ENCODE results near the gene XYLB. TPM values are rescaled to one million over a fixed set of nuclear protein-coding genes. Genes with fewer than 3 reads are reported as not detected.

Gene XYLB
- total RNA-seq, 1 donor from 2014 or later: 5.8 TPM

- peak; percentile 51 for DNase-seq (ENCODE audit: low spot score)
These were observed 108.5 kb downstream of the XYLB start for GRCh38 chr3:38454884-38455638.

DNA sequence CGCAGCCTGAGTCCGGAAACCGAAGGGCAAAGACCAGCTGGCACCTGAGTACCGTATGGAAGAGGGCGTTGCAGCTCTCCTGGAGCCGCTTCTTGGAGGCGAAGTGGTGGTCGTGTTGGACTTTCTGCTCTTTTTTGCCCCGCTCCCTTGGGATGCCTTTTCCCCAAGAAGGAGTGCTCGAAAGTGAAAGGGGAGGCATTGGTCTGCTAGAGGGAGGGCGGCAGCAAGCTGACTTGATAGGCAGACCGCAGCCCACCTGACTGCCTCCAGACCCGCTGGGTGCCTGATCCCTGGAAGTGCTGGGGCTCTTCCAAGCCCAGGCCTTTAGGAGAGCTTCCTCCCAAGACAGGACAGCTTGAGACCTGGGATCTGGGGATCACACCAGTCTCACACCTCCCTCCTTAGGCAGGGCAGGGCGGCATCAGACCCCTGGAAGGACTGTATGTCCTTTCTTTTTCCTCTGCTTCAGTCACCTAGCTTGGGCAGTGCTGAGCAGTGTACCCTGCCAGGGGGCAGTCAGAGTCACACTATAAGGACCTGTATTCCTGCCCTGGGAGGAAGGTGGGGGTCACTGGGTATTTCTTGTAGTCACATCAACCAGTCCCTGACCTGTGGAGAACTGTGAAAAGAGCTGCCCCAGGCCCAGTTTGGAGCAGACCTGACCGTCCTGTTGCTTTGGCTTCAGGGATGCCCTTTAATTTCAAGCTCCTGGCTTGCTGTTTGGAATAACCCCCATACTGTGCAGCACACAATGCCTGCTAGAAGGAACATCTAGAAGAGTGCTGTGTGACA lies 109.2 kb downstream of the XYLB start:
- DNase-seq (ENCODE audit: low spot score): no peak

GRCh38 chr3:38457111-38458003 lies 110.8 kb downstream of the XYLB start:
- no peak for DNase-seq (ENCODE audit: low spot score)

- peak; percentile 40 for DNase-seq (ENCODE audit: low spot score)
These were observed 112.4 kb downstream of the XYLB start for GRCh38 chr3:38458796-38459498.

DNA sequence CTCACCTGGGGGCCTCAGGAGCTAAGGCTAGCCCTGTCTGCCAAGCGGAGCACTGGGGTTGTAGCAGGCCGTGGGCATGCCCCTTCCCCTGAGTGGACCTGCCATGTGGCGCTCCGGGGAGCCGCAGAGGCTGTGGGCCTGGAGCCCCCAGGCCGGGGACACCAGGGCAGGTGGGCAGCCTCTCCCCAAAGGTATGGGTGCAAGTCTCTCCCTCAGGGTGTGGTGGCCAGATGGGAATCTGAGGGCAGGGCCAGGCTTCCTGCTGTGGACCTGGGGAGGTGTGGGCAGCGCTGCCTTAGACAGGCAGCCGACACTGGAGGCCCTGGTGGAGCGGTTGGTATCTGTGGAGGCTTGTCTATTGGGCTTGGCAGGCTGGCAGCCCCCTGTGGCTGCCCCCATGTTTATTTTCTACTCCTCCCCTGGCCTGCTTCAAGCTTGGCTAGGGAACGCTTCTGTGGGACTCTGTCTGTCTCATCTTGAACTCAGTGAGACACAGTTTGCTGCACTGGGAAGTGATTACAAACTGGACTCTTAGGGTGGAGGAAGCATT lies 113.0 kb downstream of the XYLB start:
- no peak for DNase-seq (ENCODE audit: low spot score)

GRCh38 chr3:38460377-38461270 lies 114.0 kb downstream of the XYLB start:
- DNase-seq (ENCODE audit: low spot score): no peak

Other genes starting within 250 kb of the XYLB start
- gene ACAA1, start 209.7 kb upstream of the XYLB start, total RNA-seq: 135 TPM
- 35.2 TPM for gene MYD88, start 208.1 kb upstream of the XYLB start, total RNA-seq
- 36.7 TPM for gene OXSR1, start 181.2 kb upstream of the XYLB start, total RNA-seq
- gene SLC22A13, start 81.0 kb upstream of the XYLB start, total RNA-seq: 0.95 TPM
- 0.46 TPM for gene SLC22A14, start 64.5 kb upstream of the XYLB start, total RNA-seq
- gene ACVR2B, start 107.1 kb downstream of the XYLB start, total RNA-seq: 8.6 TPM
- 11.5 TPM for gene EXOG, start 149.6 kb downstream of the XYLB start, total RNA-seq

Data from mucosa of gallbladder (tissue), 1 donor.